Activated CD4-positive, alpha-beta T cell treated with anti-CD3 and anti-CD28 coated beads, Interleukin-10, Interleukin-2, amounts not matched to agents 100 ng/mL and 50 ng/mL, durations not matched to agents 16 hours and 8 hours (primary cell): ENCODE results near the gene NDFIP1.

Source experiments
- DNase-seq: peaks from one replicate; pipeline ENCODE4 v3.0.0-alpha.2; 2020

NDFIP1 gene

DNA sequence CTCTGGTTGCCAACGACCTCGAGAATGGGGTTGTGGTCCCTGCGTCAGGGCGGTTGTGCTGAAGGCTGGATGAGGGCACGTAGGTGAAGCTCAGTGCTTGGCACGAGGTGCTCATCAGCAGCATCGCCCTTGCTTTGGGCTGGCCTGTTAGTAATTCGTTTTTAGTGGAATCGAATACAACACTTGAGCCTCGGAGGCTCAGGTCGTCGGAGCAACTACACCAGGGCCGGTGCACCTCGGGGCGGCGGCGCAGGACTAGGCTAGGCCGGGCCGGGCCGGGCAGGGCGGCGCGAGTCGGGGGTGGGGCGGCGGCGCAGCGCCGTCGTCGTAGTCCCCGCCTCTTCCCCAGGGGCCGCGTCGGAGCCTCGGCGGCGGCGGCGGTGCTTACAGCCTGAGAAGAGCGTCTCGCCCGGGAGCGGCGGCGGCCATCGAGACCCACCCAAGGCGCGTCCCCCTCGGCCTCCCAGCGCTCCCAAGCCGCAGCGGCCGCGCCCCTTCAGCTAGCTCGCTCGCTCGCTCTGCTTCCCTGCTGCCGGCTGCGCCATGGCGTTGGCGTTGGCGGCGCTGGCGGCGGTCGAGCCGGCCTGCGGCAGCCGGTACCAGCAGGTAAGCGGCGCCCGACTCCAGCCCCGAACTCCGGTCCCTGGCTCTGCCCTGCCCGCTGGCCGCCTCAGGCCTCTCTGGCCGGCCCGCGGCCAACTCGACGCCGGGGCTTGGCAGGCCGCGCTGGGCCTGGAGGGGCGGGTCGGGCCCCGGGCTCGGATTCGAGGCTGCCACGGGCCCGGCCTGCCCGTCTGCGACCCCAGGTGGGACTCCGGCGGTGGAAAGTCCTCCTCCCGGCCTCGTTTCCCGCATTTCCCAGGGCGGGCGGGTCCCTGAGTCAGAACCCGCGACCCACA lies at the start of gene NDFIP1:
NDFIP1 (plus strand) TSS at position 348 of the 899 bp plus-strand sequence; CDS start at position 544, 196 bp downstream.
- peak; percentile 91 for DNase-seq

- no peak for DNase-seq
Measured at GRCh38 chr5:142059304-142059940, 49.2 kb upstream of the NDFIP1 start.

- DNase-seq = no peak
Measured at GRCh38 chr5:142063376-142063775, 45.2 kb upstream of the NDFIP1 start.

- peak; percentile 57 for DNase-seq
Measured at GRCh38 chr5:142063878-142064331, 44.7 kb upstream of the NDFIP1 start.

GRCh38 chr5:142065273-142065672 lies 43.3 kb upstream of the NDFIP1 start:
- no peak for DNase-seq

DNA sequence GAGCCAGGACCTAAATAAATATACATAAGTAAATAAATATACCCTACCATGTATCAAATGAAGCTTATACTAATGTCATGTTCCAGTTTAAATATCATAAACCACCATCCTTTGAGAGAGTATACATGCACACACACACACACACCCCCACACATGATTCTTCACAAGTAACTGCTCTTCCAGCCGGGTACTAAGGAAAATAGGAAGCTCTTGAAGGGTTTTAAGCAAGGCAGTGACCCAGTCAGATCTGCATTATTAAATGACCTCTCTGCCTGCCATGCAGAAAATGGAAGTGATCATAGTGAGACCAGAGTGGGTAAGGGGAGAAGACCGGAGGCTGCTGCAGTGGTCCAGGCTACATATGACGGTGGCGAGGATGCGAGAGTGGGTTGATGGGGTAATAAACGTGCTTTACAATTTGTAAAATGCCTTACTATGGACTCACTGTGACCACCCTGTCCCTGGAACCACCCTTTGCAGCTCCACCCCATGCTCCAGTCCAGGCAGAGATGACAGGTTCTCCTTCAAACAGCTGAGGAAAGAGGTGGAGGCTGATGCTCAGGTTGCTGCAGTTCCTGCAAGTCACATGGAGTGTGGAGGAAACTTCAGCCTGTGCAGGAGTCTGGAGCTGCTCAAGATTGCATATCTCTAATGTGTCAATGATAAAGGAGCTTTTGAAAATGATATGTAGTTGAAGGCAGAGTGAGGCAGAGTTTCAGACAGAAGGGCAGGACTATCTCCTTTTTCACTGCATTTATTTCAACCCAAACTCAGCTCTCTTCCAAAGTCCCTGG lies 38.8 kb upstream of the NDFIP1 start:
- DNase-seq = no peak

- DNase-seq = peak; percentile 22
Measured at GRCh38 chr5:142070734-142071133, 37.8 kb upstream of the NDFIP1 start.

DNA sequence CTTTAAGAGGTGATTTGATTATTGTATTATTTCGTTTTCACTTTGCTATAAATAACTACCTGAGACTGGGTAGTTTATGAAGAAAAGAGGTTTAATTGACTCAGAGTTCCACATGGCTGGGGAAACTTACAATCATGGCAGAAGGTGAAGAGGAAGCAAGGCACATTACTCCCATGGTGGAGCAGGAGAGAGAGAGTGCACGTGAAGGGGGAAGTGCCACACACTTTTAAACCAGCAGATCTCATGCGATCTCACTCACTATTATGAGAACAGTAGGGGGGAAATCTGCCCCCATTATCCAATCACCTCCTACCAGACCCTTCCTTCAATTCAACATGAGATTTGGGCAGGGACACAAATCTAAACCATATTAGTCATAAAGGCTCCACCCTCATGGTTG lies 36.1 kb upstream of the NDFIP1 start:
- no peak for DNase-seq

DNA sequence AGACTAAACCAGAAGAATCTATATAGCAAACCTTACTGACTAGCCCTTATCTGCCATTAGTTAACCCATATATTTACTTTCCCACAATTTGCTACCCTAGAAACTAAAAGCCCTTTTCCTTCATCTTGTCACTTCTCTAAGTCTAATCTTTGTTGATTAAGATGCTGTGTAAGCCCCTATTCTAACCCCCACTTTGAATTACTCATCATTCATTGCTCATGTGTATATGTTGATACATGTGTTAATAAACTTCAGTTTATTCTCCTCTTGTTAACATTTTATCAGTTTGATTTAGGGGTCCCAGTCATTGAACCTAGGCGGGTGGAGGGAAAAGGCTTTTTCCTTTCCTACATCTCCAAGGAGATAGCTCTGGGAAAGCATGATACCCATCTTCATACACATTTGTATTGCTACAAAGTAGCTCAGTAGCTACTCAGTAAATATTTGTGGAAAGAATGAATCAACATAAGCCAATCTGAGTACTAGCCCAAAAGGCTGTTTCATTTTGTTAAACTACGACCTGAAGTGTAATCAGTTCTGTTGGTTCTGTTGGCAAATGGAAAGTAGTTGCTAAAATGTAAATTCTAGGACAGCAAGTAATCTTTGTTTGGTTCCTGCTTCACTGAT lies 35.1 kb upstream of the NDFIP1 start:
- no peak for DNase-seq

DNA sequence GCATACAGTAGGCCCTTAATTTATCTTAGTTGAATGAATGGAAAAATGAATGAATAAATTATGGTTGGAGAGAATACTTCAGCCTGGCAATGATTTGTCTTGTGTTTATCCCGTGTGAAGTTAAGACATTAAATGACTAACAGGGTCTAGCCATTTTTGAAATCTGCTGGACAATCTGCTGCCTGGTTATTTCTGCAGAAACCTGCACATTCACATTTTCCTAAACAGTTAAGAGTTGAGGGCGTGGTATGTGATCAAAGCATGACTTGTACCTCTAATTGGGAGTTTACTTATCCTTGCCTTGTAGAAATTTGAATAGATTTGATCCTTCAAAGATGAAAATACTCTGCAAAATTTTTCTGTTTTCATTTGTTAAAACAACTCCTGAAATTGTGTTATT lies 34.6 kb upstream of the NDFIP1 start:
- DNase-seq = peak; percentile 41

GRCh38 chr5:142078221-142078620 lies 30.4 kb upstream of the NDFIP1 start:
- DNase-seq = no peak

GRCh38 chr5:142078706-142079105 lies 29.9 kb upstream of the NDFIP1 start:
- no peak for DNase-seq

GRCh38 chr5:142079306-142079721 lies 29.3 kb upstream of the NDFIP1 start:
- DNase-seq = no peak

GRCh38 chr5:142080248-142080647 lies 28.3 kb upstream of the NDFIP1 start:
- DNase-seq = no peak

GRCh38 chr5:142082182-142082781 lies 26.3 kb upstream of the NDFIP1 start:
- no peak for DNase-seq

DNA sequence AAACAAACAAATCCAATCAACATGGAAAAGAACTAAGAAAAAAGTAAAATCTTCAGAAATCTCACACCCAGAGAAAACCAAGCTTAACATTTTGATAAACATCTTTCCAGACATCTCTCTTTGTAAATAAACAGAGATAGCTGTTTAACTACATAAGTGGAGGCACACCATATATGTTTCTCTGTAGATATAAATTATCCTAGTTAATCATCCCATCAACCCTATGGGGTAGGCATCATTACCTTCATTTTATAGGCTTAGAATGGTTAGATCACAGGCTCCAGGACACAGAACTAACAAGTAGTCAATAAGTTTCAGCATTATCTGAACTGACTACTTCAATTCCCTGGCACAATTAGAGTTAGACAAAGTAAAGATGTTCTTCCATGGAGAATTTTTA lies 22.4 kb upstream of the NDFIP1 start:
- DNase-seq = no peak

DNA sequence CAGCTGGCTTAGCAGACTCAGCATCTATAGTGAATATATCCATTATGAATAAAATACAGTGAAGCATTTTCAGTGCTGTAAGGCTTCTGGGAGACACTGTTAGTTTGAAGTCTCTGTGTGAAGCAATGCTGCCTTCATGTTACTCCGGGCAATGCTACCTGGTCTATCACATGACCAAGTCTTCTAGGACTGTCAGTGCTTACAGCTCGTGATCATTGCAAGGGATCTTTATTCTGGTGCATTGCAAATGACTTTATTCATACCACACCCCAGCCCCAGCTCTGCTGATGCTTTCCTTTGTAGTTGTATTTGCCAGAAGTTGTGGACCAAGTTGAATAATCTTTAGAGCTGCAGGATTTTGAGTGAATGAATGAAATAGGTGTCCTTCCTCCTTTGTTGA lies 21.9 kb upstream of the NDFIP1 start:
- no peak for DNase-seq

GRCh38 chr5:142087920-142088679 lies 20.5 kb upstream of the NDFIP1 start:
- peak; percentile 66 for DNase-seq

DNA sequence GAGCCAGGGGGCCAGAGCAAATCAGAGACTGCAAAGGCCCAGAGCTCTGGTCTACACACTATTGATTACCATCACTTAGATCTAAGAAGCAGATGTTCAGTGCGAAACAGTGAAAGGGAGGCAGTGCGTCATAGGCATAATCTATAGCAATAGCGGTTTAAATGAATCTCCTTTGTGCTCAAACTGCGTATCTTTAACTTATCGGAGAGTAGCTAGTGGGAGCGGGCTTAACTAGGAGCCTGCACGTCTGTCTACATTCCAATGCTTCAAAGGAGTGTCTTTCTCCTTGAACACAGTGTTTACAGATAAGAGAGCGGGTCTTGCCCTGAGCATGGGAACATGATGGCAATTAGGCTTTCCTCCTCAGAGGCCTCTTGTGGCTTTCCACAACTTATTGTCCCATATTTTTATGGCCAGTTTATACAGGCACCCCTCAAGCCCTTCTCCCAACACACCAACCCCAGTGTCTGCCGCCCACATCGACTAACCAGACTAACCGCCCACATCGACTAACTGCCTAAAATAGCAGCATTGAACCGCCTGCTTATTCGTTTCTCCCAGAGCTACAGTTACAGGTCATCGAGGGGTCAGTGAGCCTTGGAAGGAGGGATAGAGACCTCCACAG lies 19.6 kb upstream of the NDFIP1 start:
- peak; percentile 25 for DNase-seq

GRCh38 chr5:142091012-142091411 lies 17.6 kb upstream of the NDFIP1 start:
- DNase-seq = no peak

DNA sequence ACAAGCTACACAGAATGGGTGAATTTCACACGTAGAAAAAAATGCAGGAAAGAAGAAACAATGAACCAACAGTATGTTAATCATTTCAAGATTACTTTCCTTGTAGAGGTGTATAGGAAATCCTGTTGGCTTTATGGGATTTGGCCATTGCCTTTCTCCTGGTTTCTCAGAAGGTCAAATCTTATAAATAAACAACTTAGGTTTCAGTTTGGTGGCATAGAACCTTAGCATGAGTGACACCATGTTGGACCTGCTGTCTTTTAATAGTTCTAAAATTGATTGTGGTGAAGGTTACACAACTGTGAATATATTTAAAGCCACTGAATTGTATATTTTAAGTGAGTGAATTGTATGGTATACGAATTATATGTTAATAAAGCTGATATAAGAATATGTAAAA lies 16.7 kb upstream of the NDFIP1 start:
- no peak for DNase-seq
